HG03442 (cell line): ENCODE measurements around the gene DNAJC4.
A peak's percentile ranks its signal among the peaks of the same experiment; 100 is the strongest.

Experiments
- ATAC-seq: cut with Tn5 transposase; IDR thresholded peaks from one replicate; pipeline ENCODE4 v1.9.1; 2021; ENCODE audit warnings: mild to moderate bottlenecking, moderate library complexity; ENCODE audit not compliant: unreplicated experiment

DNAJC4 gene

DNA sequence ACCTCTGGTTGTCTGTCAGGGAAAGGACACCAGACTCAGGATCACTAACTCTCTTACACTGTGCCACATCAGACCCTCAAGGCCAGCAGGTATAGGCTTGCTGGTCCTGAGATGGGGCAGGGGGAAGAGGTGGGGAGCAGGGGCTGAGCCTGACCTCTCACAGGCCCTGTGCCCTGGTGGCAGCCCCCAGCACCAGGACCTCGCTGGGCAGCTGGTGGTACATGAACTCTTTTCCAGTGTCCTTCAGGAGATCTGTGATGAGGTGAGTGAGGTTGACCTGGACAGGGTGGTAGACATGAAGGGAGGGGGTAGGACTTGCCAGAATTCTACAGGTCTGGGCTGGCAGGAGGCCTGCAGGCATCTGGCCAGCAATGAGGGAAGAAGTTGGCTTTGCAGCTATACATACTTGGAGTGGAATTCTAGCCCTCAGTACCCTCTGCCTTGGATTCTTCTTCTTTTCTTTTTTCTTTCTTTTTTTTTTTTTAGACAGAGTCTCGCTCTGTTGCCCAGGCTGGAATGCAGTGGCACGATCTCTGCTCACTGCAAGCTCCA lies 2.9 kb upstream of the DNAJC4 start:
- no peak for ATAC-seq

DNA sequence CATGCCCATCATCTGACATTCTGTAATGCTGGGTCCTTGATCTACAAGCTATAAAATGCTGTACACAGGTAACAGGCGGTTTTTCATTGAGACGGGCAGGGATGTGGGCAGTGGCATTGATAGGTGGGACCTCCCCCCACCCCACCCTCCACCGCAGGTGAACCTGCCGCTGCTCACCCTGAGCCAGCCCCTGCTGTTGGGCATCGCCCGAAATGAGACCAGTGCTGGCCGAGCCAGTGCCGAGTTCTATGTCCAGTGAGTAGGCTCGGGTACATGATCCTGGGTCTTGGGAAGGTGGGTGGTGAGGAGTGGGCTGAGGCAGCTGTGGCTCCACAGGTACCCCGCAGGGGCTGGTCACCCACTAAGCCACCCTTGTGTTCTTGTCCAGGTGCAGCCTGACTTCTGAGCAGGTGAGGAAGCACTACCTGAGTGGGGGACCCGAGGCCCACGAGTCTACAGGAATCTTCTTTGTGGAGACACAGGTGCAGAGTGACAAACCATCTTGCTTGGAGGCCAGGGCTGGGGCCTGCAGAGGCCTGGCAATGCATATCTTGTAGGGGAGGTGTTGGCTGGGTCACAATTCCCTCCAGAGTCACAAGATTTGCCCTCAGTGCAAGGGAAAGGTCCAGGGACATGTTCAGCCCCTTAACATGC lies 1.1 kb upstream of the DNAJC4 start:
- no peak for ATAC-seq

DNA sequence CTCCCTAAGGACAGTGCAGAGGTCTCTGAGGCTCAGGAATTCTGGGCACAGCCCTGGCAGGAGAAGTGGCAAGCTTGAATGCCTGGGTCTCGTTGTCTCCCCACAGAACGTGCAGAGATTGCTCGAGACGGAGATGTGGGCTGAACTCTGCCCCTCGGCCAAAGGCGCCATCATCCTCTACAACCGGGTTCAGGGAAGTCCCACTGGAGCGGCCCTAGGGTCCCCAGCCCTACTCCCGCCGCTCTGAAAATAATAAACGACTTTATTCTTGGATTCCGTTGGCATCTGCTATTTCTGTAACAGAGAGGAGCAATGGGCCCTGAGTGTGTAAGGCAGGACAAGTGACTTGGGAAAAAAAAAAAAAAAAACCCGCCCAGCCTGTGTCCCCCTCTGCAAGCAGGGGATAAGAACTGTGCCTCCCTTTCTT lies 591 bp upstream of the DNAJC4 start:
- ATAC-seq: no peak

- ATAC-seq: no peak
These were observed 627 bp downstream of the DNAJC4 start for GRCh38 chr11:64230985-64231365.

- ATAC-seq: no peak
These were observed 1.2 kb downstream of the DNAJC4 start for GRCh38 chr11:64231546-64231945.

DNA sequence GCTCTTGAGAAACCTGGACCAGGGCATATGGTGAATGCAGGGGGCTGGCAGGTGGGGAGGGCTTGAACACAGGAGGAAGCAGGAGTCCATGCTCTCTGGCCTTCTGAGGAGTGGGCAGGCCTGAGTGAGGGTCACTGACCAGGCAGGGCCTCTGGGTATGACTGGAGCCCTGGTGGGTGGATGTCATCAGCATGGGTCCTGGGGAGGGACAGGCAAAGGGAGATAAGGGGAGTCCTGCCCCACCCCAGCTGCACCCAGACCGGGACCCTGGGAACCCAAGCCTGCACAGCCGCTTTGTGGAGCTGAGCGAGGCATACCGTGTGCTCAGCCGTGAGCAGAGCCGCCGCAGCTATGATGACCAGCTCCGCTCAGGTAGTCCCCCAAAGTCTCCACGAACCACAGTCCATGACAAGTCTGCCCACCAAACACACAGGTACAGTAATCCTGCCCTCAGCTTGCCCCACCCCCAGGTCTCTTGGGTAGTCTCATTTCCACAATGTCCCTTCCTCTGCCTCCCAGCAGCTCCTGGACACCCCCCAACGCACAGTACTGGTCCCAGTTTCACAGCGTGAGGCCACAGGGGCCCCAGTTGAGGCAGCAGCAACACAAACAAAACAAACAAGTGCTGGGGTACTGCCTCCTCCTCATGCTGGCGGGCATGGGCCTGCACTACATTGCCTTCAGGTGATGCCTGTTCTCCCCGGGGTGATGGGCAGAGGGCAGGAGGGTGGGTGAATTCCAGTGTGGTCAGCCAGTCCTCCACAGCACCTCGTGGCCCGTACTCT lies 2.0 kb downstream of the DNAJC4 start:
- no peak for ATAC-seq

DNA sequence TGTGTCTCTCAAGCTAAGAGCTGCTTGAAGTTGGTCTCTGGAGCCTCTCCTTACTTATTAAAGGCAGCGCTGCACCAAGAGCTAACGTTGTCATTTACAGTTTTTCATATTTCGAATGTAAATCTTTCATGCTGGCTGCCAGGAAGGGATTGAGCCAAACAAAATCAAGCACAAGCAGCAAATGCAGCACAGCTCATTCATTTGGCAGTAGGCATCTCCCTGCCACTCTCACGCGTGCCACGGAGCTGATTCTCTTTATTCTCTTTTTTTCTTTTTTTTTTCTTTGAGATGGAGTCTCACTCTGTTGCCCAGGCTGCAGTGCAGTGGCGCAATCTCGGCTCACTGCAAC lies 2.6 kb downstream of the DNAJC4 start:
- no peak for ATAC-seq

DNA sequence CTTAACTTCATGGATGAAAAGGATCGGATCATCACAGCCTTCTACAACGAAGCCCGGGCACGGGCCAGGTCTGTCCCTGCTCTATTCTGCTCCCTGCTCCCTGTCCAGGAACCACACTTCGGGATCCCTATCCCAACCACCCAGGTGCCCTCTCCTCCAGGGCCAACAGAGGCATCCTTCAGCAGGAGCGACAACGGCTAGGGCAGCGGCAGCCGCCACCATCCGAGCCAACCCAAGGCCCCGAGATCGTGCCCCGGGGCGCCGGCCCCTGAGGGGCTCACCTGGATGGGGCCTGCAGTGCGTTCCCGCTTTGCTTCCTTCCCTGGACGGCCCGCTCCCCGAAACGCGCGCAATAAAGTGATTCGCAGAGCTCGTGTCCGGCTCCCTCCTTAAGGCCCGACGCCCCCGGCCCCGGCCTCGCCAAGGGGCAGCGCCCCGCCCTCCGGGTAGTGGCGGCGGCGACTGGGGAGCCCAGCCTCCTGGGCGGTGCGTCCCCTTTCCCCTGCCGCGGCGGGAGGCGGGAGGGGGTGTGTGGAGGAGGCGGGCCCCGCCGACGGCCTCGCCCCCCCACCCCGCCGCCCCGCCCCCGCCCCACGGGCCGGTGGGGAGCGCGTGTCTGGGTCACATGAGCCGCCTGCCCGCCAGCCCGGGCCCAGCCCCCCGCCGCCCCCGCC lies 3.7 kb downstream of the DNAJC4 start, which contains the start of gene VEGFB:
Gene VEGFB, plus strand, starts transcription at position 672 of the 674 bp plus-strand sequence. CDS start 250 bp downstream, outside the sequence.
- peak; percentile 32 for ATAC-seq

DNA sequence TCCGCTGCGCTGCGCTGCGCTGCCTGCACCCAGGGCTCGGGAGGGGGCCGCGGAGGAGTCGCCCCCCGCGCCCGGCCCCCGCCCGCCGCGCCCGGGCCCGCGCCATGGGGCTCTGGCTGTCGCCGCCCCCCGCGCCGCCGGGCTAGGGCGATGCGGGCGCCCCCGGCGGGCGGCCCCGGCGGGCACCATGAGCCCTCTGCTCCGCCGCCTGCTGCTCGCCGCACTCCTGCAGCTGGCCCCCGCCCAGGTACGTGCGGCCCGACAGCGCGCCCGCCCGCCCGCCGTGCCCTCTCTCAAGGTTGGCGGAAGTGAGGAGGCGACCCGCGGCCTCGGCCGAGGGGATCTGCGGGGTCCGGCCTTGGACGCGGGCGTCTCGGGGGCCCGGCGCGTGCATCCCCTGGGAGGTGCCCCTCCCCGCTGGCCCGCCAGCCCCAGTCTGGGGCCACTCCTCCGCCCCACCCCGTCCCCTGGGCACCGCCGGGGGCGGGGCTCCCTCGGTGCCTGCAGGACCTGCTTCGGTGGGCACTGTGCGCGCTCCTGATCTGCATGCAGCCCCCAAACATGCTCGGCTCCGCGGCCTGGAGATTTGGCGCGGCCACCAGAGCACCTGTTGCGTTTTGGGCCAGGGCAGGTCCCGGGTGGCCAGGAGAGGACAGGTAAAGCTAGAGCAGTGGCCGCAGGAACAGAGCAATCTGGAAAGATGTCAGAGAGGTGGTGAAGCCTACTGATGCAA lies 4.5 kb downstream of the DNAJC4 start:
- ATAC-seq: peak; percentile 5

DNA sequence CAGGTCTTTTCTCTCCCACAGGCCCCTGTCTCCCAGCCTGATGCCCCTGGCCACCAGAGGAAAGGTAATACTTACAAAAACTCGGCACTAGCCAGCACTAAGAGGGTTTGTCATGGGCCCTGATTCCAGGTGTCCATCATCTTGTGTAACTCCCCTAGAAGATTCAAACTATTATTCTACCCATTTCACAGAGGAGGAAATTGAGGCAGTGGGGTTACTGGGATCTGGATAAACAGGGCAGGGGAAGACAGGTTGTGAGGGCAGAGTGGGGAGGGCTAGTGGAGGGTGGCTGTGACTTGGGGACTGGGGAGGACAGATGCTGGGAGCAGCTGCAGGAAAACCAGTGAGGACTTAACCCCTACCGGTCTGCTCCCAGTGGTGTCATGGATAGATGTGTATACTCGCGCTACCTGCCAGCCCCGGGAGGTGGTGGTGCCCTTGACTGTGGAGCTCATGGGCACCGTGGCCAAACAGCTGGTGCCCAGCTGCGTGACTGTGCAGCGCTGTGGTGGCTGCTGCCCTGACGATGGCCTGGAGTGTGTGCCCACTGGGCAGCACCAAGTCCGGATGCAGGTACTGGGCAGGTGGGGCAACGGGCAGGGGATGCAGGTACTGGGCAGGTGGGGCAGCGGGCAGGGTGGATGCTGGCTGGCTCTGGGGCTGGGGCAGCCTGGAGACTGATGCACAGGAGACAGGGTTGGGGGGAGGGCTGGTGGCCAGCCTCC lies 5.3 kb downstream of the DNAJC4 start:
- ATAC-seq: no peak

DNA sequence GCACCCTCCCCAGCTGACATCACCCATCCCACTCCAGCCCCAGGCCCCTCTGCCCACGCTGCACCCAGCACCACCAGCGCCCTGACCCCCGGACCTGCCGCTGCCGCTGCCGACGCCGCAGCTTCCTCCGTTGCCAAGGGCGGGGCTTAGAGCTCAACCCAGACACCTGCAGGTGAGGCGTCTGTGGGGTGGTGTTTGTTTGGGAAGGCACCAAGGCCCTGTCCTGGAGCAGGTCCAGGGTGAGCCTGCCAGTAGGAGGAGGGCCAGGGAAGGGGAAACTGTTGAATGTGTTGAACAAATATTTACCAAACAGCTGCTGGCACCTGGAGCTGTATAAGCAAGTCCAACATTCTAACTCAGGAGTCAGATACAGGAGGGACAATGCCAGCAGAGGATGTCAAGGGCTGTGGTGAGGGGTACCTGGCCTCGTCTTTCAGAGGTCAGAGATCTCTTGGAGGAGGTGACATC lies 7.2 kb downstream of the DNAJC4 start:
- ATAC-seq: no peak

DNA sequence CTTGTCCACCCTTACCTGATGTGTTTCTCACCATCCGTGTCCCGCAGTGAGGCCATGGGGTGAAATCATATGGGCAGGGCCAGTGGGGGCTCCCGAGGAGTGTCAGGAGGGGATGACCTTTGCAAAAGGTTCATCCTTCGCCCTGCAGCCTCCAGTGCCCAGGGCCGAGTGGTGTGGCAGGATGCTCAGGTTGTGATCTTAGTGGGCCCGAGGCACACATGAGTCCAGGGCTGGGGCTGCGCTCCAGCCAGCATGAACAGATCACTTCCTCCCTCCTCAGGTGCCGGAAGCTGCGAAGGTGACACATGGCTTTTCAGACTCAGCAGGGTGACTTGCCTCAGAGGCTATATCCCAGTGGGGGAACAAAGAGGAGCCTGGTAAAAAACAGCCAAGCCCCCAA lies 7.7 kb downstream of the DNAJC4 start:
- ATAC-seq: no peak

GRCh38 chr11:64238999-64239398 lies 8.7 kb downstream of the DNAJC4 start:
- no peak for ATAC-seq

- no peak for ATAC-seq
These were observed 9.5 kb downstream of the DNAJC4 start for GRCh38 chr11:64239662-64240434.

DNA sequence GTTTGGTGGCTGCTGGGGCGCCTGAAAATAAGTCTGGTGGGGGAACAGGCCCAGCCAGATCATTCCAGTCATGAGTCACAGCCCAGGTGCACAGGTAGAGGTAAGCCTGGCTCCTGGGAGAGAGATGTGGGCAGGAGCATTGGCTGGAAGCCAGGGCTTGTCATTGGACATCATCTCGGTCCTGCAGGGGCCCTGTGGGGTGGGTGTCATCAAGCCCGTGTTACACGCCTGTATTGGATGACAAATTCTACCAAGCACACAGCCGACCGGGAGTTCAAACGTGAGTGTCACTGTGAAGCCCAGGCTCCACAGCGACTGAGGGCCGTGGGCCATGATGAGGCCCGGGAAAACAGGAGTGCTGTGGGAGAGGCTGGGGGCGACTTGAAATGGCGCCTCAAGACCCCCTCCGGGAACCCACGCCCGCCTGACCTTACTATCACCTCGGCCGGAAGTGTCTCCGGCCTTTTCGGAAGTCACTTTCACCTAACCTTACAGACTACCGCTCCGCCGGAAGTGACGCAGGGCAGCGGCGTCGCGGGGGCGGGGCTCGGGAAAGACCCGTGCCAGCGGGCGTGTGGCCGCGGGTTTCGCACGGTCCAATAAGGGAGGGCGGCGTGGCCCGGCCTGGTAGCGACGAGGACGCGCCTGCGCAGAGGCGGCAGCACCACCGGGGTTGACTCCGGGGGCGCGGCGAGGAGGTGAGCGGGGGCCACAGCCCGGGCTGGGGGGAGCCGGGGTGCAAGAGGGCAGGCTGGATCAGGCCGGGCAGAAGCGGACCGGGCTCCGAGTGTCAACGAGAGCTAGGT lies 10.3 kb downstream of the DNAJC4 start, which contains the start of gene FKBP2:
Gene FKBP2, plus strand, starts transcription at position 661 of the 806 bp plus-strand sequence. CDS start 1,293 bp downstream, outside the sequence.
- ATAC-seq: peak; percentile 47

DNA sequence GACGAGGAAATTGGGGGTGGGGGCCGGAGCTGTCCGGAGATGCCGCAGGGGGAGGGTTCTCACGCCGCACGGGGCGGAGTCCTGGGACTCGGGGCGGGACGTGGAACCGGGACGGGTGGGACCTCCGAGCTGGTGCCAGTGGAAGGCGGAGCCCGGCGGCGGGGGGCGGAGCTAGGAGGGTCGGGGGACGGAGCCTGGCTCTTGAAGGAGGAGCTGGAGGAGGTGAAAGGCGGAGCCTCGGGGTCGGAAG lies 10.8 kb downstream of the DNAJC4 start:
- peak; percentile 63 for ATAC-seq

- no peak for ATAC-seq
These were observed 11.4 kb downstream of the DNAJC4 start for GRCh38 chr11:64241491-64242374.
